Measurements from ENCODE around the gene CALN1. TPM values are rescaled to one million over a fixed set of nuclear protein-coding genes. Genes with fewer than 3 reads are reported as not detected.

Gene CALN1
- total and polyA plus RNA-seq, 2 experiments from 2014 or later = 7.6 to 14.5 TPM

DNA sequence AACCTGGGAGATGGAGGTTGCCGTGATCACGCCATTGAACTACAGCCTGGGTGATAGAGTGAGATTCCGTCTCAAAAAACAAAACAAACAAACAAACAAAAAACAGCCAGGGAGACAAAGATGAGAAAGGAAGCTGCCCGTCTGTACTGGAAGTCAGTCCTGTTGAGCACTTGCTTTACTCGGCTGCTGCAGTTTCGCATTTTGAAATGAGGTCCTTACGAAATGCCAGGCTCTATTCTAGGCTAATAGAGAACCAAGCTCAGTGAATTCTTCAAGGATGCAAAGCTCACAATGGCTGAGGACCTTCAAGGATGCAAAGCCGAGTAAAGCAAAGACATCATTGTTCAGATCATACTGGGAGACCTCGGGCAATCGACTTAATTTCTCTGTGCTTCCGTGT is 333.3 kb downstream of the CALN1 start:
- H3K36me3 Mint-ChIP-seq (ENCODE audit: low read depth) = peaks cover 10% of the 10 kb centered on the region; the same call in 1 of the 3 replicates
- no peaks in the 10 kb centered on the region for H3K9me2 ChIP-seq (ENCODE audit: insufficient read depth)
- no peak for TF ChIP-seq ZNF331 (CRISPR knock-in tag; IDR thresholded peaks at IDR 0.05; ENCODE audit: low read depth)
- no peak for TF ChIP-seq STAT1 (IDR thresholded peaks at IDR 0.05; ENCODE audit: unreplicated experiment)
- TF ChIP-seq, protein P1, sequence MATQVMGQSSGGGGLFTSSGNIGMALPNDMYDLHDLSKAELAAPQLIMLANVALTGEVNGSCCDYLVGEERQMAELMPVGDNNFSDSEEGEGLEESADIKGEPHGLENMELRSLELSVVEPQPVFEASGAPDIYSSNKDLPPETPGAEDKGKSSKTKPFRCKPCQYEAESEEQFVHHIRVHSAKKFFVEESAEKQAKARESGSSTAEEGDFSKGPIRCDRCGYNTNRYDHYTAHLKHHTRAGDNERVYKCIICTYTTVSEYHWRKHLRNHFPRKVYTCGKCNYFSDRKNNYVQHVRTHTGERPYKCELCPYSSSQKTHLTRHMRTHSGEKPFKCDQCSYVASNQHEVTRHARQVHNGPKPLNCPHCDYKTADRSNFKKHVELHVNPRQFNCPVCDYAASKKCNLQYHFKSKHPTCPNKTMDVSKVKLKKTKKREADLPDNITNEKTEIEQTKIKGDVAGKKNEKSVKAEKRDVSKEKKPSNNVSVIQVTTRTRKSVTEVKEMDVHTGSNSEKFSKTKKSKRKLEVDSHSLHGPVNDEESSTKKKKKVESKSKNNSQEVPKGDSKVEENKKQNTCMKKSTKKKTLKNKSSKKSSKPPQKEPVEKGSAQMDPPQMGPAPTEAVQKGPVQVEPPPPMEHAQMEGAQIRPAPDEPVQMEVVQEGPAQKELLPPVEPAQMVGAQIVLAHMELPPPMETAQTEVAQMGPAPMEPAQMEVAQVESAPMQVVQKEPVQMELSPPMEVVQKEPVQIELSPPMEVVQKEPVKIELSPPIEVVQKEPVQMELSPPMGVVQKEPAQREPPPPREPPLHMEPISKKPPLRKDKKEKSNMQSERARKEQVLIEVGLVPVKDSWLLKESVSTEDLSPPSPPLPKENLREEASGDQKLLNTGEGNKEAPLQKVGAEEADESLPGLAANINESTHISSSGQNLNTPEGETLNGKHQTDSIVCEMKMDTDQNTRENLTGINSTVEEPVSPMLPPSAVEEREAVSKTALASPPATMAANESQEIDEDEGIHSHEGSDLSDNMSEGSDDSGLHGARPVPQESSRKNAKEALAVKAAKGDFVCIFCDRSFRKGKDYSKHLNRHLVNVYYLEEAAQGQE (IDR thresholded peaks at IDR 0.05; ENCODE audit: unreplicated experiment) = no peak
- TF ChIP-seq EZH2 (IDR thresholded peaks at IDR 0.05; ENCODE audit: low read depth, unreplicated experiment) = no peak
- TF ChIP-seq, protein P2, sequence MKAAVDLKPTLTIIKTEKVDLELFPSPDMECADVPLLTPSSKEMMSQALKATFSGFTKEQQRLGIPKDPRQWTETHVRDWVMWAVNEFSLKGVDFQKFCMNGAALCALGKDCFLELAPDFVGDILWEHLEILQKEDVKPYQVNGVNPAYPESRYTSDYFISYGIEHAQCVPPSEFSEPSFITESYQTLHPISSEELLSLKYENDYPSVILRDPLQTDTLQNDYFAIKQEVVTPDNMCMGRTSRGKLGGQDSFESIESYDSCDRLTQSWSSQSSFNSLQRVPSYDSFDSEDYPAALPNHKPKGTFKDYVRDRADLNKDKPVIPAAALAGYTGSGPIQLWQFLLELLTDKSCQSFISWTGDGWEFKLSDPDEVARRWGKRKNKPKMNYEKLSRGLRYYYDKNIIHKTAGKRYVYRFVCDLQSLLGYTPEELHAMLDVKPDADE (IDR thresholded peaks at IDR 0.05) = no peak
- no peak for TF ChIP-seq POLR2AphosphoS5 (IDR thresholded peaks at IDR 0.05; ENCODE audit: low read depth)
- TF ChIP-seq, protein P3, sequence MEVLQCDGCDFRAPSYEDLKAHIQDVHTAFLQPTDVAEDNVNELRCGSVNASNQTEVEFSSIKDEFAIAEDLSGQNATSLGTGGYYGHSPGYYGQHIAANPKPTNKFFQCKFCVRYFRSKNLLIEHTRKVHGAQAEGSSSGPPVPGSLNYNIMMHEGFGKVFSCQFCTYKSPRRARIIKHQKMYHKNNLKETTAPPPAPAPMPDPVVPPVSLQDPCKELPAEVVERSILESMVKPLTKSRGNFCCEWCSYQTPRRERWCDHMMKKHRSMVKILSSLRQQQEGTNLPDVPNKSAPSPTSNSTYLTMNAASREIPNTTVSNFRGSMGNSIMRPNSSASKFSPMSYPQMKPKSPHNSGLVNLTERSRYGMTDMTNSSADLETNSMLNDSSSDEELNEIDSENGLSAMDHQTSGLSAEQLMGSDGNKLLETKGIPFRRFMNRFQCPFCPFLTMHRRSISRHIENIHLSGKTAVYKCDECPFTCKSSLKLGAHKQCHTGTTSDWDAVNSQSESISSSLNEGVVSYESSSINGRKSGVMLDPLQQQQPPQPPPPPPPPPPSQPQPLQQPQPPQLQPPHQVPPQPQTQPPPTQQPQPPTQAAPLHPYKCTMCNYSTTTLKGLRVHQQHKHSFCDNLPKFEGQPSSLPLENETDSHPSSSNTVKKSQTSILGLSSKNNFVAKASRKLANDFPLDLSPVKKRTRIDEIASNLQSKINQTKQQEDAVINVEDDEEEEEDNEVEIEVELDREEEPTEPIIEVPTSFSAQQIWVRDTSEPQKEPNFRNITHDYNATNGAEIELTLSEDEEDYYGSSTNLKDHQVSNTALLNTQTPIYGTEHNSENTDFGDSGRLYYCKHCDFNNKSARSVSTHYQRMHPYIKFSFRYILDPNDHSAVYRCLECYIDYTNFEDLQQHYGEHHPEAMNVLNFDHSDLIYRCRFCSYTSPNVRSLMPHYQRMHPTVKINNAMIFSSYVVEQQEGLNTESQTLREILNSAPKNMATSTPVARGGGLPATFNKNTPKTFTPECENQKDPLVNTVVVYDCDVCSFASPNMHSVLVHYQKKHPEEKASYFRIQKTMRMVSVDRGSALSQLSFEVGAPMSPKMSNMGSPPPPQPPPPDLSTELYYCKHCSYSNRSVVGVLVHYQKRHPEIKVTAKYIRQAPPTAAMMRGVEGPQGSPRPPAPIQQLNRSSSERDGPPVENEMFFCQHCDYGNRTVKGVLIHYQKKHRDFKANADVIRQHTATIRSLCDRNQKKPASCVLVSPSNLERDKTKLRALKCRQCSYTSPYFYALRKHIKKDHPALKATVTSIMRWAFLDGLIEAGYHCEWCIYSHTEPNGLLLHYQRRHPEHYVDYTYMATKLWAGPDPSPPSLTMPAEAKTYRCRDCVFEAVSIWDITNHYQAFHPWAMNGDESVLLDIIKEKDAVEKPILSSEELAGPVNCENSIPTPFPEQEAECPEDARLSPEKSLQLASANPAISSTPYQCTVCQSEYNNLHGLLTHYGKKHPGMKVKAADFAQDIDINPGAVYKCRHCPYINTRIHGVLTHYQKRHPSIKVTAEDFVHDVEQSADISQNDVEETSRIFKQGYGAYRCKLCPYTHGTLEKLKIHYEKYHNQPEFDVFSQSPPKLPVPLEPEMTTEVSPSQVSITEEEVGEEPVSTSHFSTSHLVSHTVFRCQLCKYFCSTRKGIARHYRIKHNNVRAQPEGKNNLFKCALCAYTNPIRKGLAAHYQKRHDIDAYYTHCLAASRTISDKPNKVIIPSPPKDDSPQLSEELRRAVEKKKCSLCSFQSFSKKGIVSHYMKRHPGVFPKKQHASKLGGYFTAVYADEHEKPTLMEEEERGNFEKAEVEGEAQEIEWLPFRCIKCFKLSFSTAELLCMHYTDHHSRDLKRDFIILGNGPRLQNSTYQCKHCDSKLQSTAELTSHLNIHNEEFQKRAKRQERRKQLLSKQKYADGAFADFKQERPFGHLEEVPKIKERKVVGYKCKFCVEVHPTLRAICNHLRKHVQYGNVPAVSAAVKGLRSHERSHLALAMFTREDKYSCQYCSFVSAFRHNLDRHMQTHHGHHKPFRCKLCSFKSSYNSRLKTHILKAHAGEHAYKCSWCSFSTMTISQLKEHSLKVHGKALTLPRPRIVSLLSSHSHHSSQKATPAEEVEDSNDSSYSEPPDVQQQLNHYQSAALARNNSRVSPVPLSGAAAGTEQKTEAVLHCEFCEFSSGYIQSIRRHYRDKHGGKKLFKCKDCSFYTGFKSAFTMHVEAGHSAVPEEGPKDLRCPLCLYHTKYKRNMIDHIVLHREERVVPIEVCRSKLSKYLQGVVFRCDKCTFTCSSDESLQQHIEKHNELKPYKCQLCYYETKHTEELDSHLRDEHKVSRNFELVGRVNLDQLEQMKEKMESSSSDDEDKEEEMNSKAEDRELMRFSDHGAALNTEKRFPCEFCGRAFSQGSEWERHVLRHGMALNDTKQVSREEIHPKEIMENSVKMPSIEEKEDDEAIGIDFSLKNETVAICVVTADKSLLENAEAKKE (CRISPR knock-in tag; IDR thresholded peaks at IDR 0.05) = no peak
- TF ChIP-seq, protein P4, sequence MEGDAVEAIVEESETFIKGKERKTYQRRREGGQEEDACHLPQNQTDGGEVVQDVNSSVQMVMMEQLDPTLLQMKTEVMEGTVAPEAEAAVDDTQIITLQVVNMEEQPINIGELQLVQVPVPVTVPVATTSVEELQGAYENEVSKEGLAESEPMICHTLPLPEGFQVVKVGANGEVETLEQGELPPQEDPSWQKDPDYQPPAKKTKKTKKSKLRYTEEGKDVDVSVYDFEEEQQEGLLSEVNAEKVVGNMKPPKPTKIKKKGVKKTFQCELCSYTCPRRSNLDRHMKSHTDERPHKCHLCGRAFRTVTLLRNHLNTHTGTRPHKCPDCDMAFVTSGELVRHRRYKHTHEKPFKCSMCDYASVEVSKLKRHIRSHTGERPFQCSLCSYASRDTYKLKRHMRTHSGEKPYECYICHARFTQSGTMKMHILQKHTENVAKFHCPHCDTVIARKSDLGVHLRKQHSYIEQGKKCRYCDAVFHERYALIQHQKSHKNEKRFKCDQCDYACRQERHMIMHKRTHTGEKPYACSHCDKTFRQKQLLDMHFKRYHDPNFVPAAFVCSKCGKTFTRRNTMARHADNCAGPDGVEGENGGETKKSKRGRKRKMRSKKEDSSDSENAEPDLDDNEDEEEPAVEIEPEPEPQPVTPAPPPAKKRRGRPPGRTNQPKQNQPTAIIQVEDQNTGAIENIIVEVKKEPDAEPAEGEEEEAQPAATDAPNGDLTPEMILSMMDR (conservative IDR thresholded peaks at IDR 0.05; ENCODE audit: low read depth in 2 of 2) = no peak
- no peak for TF ChIP-seq CREB1 (CRISPR knock-in tag; IDR thresholded peaks at IDR 0.05; ENCODE audit: low read depth)
- no peak for TF ChIP-seq NANOG (IDR thresholded peaks at IDR 0.05; ENCODE audit: borderline replicate concordance)
- TF ChIP-seq EZH2phosphoT487 (IDR thresholded peaks at IDR 0.05; ENCODE audit: unreplicated experiment) = no peak
- no peak for TF ChIP-seq ZNF114 (CRISPR knock-in tag; IDR thresholded peaks at IDR 0.05)
- no peak for TF ChIP-seq JUNB (IDR thresholded peaks at IDR 0.05; ENCODE audit: unreplicated experiment)
- DNase-seq (ENCODE audit: low spot score) (no peak), ATAC-seq (no peak)
- H3K4me2 ChIP-seq = no peak overlapping the region
- H3K27me3 Mint-ChIP-seq (ENCODE audit: insufficient read depth, low read depth, poor library complexity) = no peaks in the 10 kb centered on the region
- H3K4me3 ChIP-seq = no peak overlapping the region
- no peak overlapping the region for H3K27ac Mint-ChIP-seq
- no peaks in the 10 kb centered on the region for H3K4me1 Mint-ChIP-seq
- H3K9me3 Mint-ChIP-seq = 0 out of 3 replicates have a peak, but pooled peaks cover 4% of the 10 kb centered on the region
- H2AFZ ChIP-seq = no peak overlapping the region
- no peaks in the 10 kb centered on the region for H3K27me3 ChIP-seq (ENCODE audit: insufficient read depth)
- H3K4me3 Mint-ChIP-seq = no peak overlapping the region
- H4K20me1 ChIP-seq (replicated peaks; ENCODE audit: insufficient read depth) = no peaks in the 10 kb centered on the region
- H3K4me1 ChIP-seq (ENCODE audit: insufficient read depth) = no peaks in the 10 kb centered on the region
- no peaks in the 10 kb centered on the region for H3K79me2 ChIP-seq (replicated peaks; ENCODE audit: insufficient read depth)
- H3K27ac ChIP-seq (ENCODE audit: low read depth) = no peak overlapping the region
- no peaks in the 10 kb centered on the region for H3K36me3 ChIP-seq (ENCODE audit: insufficient read depth)
- H3F3A ChIP-seq (replicated peaks; ENCODE audit: low read depth) = no peaks in the 10 kb centered on the region

Measured in GM23338 (cell line).